ENCODE data around the gene ICOSLG. TPM values are rescaled to one million over a fixed set of nuclear protein-coding genes. Genes with fewer than 3 reads are reported as not detected.
"Not testable (repeated sequence)": the region's sequence is repeated elsewhere in the genome, so short reads cannot be mapped to it uniquely, and the experiment has no call there.

Gene ICOSLG
- total and polyA plus RNA-seq, 2 of the 4 experiments (the other 2 are of a cell fraction) = under 0.01 to 0.09 TPM

GRCh38 chr21:44225605-44226004, 15.1 kb downstream of the ICOSLG start:
- H4K91ac ChIP-seq (ENCODE audit: insufficient read depth, low read depth, low read length); H3K4me1 ChIP-seq (ENCODE audit: control insufficient read depth, insufficient read depth, low read length); CTCF ChIA-PET; H3K4me3 ChIP-seq (ENCODE audit: insufficient read depth, low read depth, low read length); H2BK15ac ChIP-seq (ENCODE audit: low read depth, low read length); H2AK5ac ChIP-seq (ENCODE audit: low read depth, low read length); H3K9me1 ChIP-seq (ENCODE audit: insufficient read depth, low read length); H3K56ac ChIP-seq (ENCODE audit: extremely low read depth, insufficient read depth, low read length); H4K5ac ChIP-seq (ENCODE audit: low read depth, low read length); H2AFZ ChIP-seq (replicated peaks; ENCODE audit: low read length, poor library complexity); ATAC-seq (ENCODE audit: low read depth); H3K23ac ChIP-seq (ENCODE audit: low read depth, low read length); H3K9me3 ChIP-seq (ENCODE audit: control insufficient read depth, insufficient read depth, low read length); H3K4me2 ChIP-seq (ENCODE audit: low read depth, low read length); H3K14ac ChIP-seq (replicated peaks; ENCODE audit: low read depth, low read length); H3K4ac ChIP-seq (ENCODE audit: low read depth, low read length); H3K9ac ChIP-seq (ENCODE audit: low read depth, low read length); H3K36me3 ChIP-seq (ENCODE audit: control insufficient read depth, insufficient read depth, low read length); H2BK20ac ChIP-seq (ENCODE audit: low read depth, low read length); BruUV-seq (replicated peaks); H3K27ac ChIP-seq (ENCODE audit: insufficient read depth, low read length); dilution Hi-C loops (cut with HindIII; ENCODE audit: low sequenced_read_pairs, unreplicated experiment); H3K27me3 ChIP-seq (ENCODE audit: control insufficient read depth, insufficient read depth, low read length); intact Hi-C loops (cut with micrococcal nuclease); H4K20me1 ChIP-seq (ENCODE audit: insufficient read depth, low read length); H3K79me1 ChIP-seq (ENCODE audit: low read depth in 1 of 2, low read length in 2 of 2); in situ Hi-C loops (cut with MboI; ENCODE audit: low sequenced_read_pairs); H4K8ac ChIP-seq (ENCODE audit: low read depth in 2 of 2, low read length in 2 of 2); H3K18ac ChIP-seq (ENCODE audit: low read depth, low read length); H2AK9ac ChIP-seq (replicated peaks; ENCODE audit: low read depth, low read length, poor library complexity); H2BK120ac ChIP-seq (ENCODE audit: low read depth, low read length); POLR2A ChIA-PET (ENCODE audit: unreplicated experiment); H2BK5ac ChIP-seq (ENCODE audit: low read depth, low read length, poor library complexity, severe bottlenecking); DNase-seq: not testable (repeated sequence)
- WGBS, 2 experiments (ENCODE audit: extremely low coverage in 2 of 2, insufficient read length in 1 of 2) = no CpG with 5 or more reads among the region's 6 CpGs

DNA sequence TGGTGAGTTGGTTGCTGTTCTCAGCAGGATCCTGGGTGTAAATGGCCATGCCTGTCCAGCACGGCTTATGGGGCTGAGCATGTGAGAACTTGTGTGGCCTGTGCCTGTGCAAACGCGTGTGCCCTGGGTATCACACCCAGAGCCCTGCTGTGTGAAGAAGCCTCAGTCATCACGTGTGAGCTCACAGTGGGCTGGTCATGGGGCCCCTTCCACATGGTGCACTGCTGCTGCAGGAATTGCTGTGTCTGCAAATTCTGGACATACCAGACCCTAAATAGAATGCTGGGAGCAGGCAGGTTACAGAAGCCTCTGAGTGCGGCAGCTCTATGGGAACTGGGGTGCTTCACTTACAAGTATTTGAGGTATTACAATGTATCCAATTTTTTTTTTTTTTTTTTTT, 17.4 kb downstream of the ICOSLG start:
- H3K9me1 ChIP-seq (ENCODE audit: insufficient read depth, low read length); H3K4ac ChIP-seq (ENCODE audit: low read depth, low read length); H2BK120ac ChIP-seq (ENCODE audit: low read depth, low read length); H2BK15ac ChIP-seq (ENCODE audit: low read depth, low read length); dilution Hi-C loops (cut with HindIII; ENCODE audit: low sequenced_read_pairs, unreplicated experiment); intact Hi-C loops (cut with micrococcal nuclease); POLR2A ChIA-PET (ENCODE audit: unreplicated experiment); ATAC-seq (ENCODE audit: low read depth); H4K5ac ChIP-seq (ENCODE audit: low read depth, low read length); H4K20me1 ChIP-seq (ENCODE audit: insufficient read depth, low read length); H2BK5ac ChIP-seq (ENCODE audit: low read depth, low read length, poor library complexity, severe bottlenecking); CTCF ChIA-PET; H3K9me3 ChIP-seq (ENCODE audit: control insufficient read depth, insufficient read depth, low read length); H3K9ac ChIP-seq (ENCODE audit: low read depth, low read length); H3K36me3 ChIP-seq (ENCODE audit: control insufficient read depth, insufficient read depth, low read length); H3K27me3 ChIP-seq (ENCODE audit: control insufficient read depth, insufficient read depth, low read length); H3K4me1 ChIP-seq (ENCODE audit: control insufficient read depth, insufficient read depth, low read length); in situ Hi-C loops (cut with MboI; ENCODE audit: low sequenced_read_pairs); H2BK20ac ChIP-seq (ENCODE audit: low read depth, low read length); H3K4me2 ChIP-seq (ENCODE audit: low read depth, low read length); H4K91ac ChIP-seq (ENCODE audit: insufficient read depth, low read depth, low read length); H3K14ac ChIP-seq (replicated peaks; ENCODE audit: low read depth, low read length); DNase-seq; H2AK5ac ChIP-seq (ENCODE audit: low read depth, low read length); H3K4me3 ChIP-seq (ENCODE audit: insufficient read depth, low read depth, low read length); H2AK9ac ChIP-seq (replicated peaks; ENCODE audit: low read depth, low read length, poor library complexity); H2AFZ ChIP-seq (replicated peaks; ENCODE audit: low read length, poor library complexity); H3K23ac ChIP-seq (ENCODE audit: low read depth, low read length); BruUV-seq (replicated peaks); H3K18ac ChIP-seq (ENCODE audit: low read depth, low read length); H3K27ac ChIP-seq (ENCODE audit: insufficient read depth, low read length); H3K79me1 ChIP-seq (ENCODE audit: low read depth in 1 of 2, low read length in 2 of 2); H4K8ac ChIP-seq (ENCODE audit: low read depth in 2 of 2, low read length in 2 of 2); H3K56ac ChIP-seq (ENCODE audit: extremely low read depth, insufficient read depth, low read length): not testable (repeated sequence)
- no CpG with 5 or more reads among the region's 5 CpGs for WGBS, 2 experiments (ENCODE audit: extremely low coverage in 2 of 2, insufficient read length in 1 of 2)

Measured in IMR-90 (cell line).